ENCODE data around the gene TYW5. TPM values are rescaled to one million over a fixed set of nuclear protein-coding genes. Genes with fewer than 3 reads are reported as not detected.

The TYW5 gene
- total and polyA plus RNA-seq, 12 donors: 4.6 to 16.9 (median 7.9) TPM

DNA sequence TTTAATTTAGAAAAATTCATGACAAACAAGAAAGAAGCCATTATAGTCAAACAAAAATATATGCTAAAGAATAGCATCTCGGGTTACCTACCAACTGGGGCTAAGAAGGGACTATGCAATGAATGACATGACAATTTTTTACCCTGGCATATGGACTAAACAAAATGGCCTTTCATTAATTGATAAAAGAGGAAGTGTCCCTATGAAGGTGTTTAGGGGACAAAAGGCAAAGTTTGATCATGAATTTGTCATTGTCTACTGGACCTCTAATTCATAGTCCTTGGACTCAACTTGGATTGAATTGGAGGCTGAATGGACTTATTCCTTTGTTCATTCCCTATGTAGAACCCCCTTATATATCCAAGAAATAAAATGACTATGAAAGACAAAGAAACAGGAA, 12.8 kb upstream of the TYW5 start:
- no peaks in the 10 kb centered on the region for H3K9me3 ChIP-seq (replicated peaks in 1 of 3)
- 95 to 100% (median 97%) methylated on average over 1 of the region's 1 CpG for WGBS, 4 donors
- no peak for DNase-seq
- no peak overlapping the region for H3K4me3 ChIP-seq
- H3K27ac ChIP-seq: no peak overlapping the region
- no peaks in the 10 kb centered on the region for H3K4me1 ChIP-seq (replicated peaks in 1 of 2)
- intact Hi-C loops (cut with DNase I): no loop called here
- H3K36me3 ChIP-seq (replicated peaks in 1 of 2): peaks cover 0 to 14% of the 10 kb centered on the region in 2 donors
- no peaks in the 10 kb centered on the region for H3K27me3 ChIP-seq
- TF ChIP-seq, protein P1, sequence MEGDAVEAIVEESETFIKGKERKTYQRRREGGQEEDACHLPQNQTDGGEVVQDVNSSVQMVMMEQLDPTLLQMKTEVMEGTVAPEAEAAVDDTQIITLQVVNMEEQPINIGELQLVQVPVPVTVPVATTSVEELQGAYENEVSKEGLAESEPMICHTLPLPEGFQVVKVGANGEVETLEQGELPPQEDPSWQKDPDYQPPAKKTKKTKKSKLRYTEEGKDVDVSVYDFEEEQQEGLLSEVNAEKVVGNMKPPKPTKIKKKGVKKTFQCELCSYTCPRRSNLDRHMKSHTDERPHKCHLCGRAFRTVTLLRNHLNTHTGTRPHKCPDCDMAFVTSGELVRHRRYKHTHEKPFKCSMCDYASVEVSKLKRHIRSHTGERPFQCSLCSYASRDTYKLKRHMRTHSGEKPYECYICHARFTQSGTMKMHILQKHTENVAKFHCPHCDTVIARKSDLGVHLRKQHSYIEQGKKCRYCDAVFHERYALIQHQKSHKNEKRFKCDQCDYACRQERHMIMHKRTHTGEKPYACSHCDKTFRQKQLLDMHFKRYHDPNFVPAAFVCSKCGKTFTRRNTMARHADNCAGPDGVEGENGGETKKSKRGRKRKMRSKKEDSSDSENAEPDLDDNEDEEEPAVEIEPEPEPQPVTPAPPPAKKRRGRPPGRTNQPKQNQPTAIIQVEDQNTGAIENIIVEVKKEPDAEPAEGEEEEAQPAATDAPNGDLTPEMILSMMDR (IDR thresholded peaks at IDR 0.05): no peak
- TF ChIP-seq POLR2A (IDR thresholded peaks at IDR 0.05): no peak

- Histone ChIP-seq H3K36me3 (replicated peaks in 1 of 2) (peaks cover 0 to 21% of the 10 kb centered on the region in 2 donors), H3K9me3 (replicated peaks in 1 of 3) (no peaks in the 10 kb centered on the region), H3K4me1 (replicated peaks in 1 of 2) (no peaks in the 10 kb centered on the region), H3K27me3 (no peaks in the 10 kb centered on the region), H3K27ac (no peak overlapping the region), H3K4me3 (no peak overlapping the region)
- intact Hi-C loops (cut with DNase I): no loop called here
- DNase-seq: no peak
- 95 to 98% (median 97%) methylated on average over 1 of the region's 1 CpG for WGBS, 4 donors
- no peak for TF ChIP-seq POLR2A (IDR thresholded peaks at IDR 0.05)
- TF ChIP-seq, protein P1 (IDR thresholded peaks at IDR 0.05): no peak
These were observed 11.7 kb upstream of the TYW5 start for GRCh38 chr2:199966976-199967375.

- no peak for DNase-seq
- H3K27me3 ChIP-seq: no peaks in the 10 kb centered on the region
- WGBS, 4 donors: 77 to 87% (median 81%) methylated on average over 2 of the region's 2 CpGs
- intact Hi-C loops (cut with DNase I): no loop called here
- H3K9me3 ChIP-seq (replicated peaks in 1 of 3): no peaks in the 10 kb centered on the region
- H3K4me3 ChIP-seq: no peak overlapping the region
- H3K4me1 ChIP-seq (replicated peaks in 1 of 2): no peaks in the 10 kb centered on the region
- no peak overlapping the region for H3K27ac ChIP-seq
- H3K36me3 ChIP-seq (replicated peaks in 1 of 2): peaks cover 0 to 27% of the 10 kb centered on the region in 2 donors
- TF ChIP-seq, protein P1 (IDR thresholded peaks at IDR 0.05): no peak
- no peak for TF ChIP-seq POLR2A (IDR thresholded peaks at IDR 0.05)
These were observed 11.1 kb upstream of the TYW5 start for GRCh38 chr2:199966405-199966804.

GRCh38 chr2:199962203-199962602, 6.9 kb upstream of the TYW5 start:
- no peak for TF ChIP-seq POLR2A (IDR thresholded peaks at IDR 0.05)
- TF ChIP-seq, protein P1 (IDR thresholded peaks at IDR 0.05): no peak
- H3K36me3 ChIP-seq (replicated peaks in 1 of 2): peaks cover 0 to 49% of the 10 kb centered on the region in 2 donors
- H3K27me3 ChIP-seq: no peaks in the 10 kb centered on the region
- H3K4me1 ChIP-seq (replicated peaks in 1 of 2): peaks cover 0 to 7% of the 10 kb centered on the region in 2 donors
- no peak overlapping the region for H3K4me3 ChIP-seq
- H3K9me3 ChIP-seq (replicated peaks in 1 of 3): no peaks in the 10 kb centered on the region
- no peak overlapping the region for H3K27ac ChIP-seq
- intact Hi-C loops (cut with DNase I): no loop called here
- DNase-seq: no peak
- 80 to 92% (median 90%) methylated on average over 2 of the region's 2 CpGs for WGBS, 4 donors
